HL-60 (cell line): ENCODE results near the gene ABCA6.

Experiments
- POLR2AphosphoS5 ChIP-seq: IDR thresholded peaks from 2 replicates; pipeline ENCODE4 v1.6.1; 2012; ENCODE audit warnings: low read depth
- SPI1 ChIP-seq: IDR thresholded peaks from 2 replicates; pipeline ENCODE4 v1.6.1; 2012; ENCODE audit warnings: low read depth, mild to moderate bottlenecking, borderline replicate concordance
- TF ChIP-seq, protein P1 (sequence below): IDR thresholded peaks from one replicate; pipeline ENCODE4 v1.5.1; 2011; ENCODE audit warnings: low read length, control low read depth, inconsistent platforms; ENCODE audit not compliant: insufficient read depth
- TF ChIP-seq, protein P2 (sequence below): IDR thresholded peaks from 2 replicates; pipeline ENCODE4 v1.6.1; 2012; ENCODE audit warnings: low read depth; ENCODE audit not compliant: insufficient replicate concordance

DNA sequence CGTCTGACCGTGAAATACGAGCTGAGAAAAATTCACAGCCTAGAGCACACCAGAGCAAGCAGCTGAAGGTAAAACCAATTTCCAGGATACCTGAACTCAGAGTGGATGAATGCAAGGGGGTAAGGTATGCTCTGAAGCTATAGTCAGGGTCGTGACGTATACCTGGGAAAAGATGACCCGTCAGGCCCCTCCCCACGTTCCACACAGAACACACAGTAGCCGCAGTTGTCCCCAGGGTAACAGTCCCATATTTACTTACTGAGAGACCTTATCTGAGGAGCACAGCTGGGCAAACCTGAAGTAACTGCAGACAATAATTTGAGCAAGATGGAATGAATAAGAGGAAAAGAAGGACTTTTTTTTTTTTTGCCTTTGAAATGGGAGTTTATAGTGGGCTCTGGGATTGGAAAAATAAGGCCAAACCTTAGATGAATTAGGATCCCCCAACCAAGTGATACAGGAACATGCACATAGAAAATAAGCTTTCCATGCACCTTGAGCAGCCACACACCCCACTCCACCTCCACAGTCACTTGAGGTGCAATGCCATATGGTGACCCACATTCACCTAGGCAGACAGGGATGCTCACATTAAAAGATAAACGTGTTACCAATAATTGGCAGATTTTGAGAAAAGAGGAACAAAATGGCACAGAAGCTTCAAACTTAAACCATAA, 38.0 kb downstream of the ABCA6 start:
- TF ChIP-seq, protein P1, sequence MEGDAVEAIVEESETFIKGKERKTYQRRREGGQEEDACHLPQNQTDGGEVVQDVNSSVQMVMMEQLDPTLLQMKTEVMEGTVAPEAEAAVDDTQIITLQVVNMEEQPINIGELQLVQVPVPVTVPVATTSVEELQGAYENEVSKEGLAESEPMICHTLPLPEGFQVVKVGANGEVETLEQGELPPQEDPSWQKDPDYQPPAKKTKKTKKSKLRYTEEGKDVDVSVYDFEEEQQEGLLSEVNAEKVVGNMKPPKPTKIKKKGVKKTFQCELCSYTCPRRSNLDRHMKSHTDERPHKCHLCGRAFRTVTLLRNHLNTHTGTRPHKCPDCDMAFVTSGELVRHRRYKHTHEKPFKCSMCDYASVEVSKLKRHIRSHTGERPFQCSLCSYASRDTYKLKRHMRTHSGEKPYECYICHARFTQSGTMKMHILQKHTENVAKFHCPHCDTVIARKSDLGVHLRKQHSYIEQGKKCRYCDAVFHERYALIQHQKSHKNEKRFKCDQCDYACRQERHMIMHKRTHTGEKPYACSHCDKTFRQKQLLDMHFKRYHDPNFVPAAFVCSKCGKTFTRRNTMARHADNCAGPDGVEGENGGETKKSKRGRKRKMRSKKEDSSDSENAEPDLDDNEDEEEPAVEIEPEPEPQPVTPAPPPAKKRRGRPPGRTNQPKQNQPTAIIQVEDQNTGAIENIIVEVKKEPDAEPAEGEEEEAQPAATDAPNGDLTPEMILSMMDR: no peak
- TF ChIP-seq POLR2AphosphoS5 (no peak), SPI1 (no peak)
- TF ChIP-seq, protein P2, sequence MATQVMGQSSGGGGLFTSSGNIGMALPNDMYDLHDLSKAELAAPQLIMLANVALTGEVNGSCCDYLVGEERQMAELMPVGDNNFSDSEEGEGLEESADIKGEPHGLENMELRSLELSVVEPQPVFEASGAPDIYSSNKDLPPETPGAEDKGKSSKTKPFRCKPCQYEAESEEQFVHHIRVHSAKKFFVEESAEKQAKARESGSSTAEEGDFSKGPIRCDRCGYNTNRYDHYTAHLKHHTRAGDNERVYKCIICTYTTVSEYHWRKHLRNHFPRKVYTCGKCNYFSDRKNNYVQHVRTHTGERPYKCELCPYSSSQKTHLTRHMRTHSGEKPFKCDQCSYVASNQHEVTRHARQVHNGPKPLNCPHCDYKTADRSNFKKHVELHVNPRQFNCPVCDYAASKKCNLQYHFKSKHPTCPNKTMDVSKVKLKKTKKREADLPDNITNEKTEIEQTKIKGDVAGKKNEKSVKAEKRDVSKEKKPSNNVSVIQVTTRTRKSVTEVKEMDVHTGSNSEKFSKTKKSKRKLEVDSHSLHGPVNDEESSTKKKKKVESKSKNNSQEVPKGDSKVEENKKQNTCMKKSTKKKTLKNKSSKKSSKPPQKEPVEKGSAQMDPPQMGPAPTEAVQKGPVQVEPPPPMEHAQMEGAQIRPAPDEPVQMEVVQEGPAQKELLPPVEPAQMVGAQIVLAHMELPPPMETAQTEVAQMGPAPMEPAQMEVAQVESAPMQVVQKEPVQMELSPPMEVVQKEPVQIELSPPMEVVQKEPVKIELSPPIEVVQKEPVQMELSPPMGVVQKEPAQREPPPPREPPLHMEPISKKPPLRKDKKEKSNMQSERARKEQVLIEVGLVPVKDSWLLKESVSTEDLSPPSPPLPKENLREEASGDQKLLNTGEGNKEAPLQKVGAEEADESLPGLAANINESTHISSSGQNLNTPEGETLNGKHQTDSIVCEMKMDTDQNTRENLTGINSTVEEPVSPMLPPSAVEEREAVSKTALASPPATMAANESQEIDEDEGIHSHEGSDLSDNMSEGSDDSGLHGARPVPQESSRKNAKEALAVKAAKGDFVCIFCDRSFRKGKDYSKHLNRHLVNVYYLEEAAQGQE: no peak
